RWPE1 (cell line): ENCODE results near the gene FAM78B.

Source experiments
- CTCF ChIA-PET: fragments of 350-600 bp; sonication (Branson Sonifier 250); formaldehyde crosslinking; extraction: SDS; loops from one replicate; lab custom pipeline; 2021; lab: Yijun Ruan, JAX
- POLR2A ChIA-PET: fragments of 400-600 bp; formaldehyde crosslinking; extraction: SDS; loops from one replicate; lab custom pipeline; 2020; ENCODE audit warnings: antibody characterized with exemption; ENCODE audit not compliant: low non-redundant PET; lab: Yijun Ruan, JAX
- DNase-seq: peaks from one replicate; pipeline ENCODE4 v3.0.0; 2012; ENCODE audit warnings: low spot score
- H3K27ac ChIP-seq: fragments of 450-650 bp; 2 replicates; pipeline ENCODE4 v1.5.1; 2017
- TF ChIP-seq, protein P1 (sequence below): fragments of 450-650 bp; conservative IDR thresholded peaks from 2 replicates; pipeline ENCODE4 v1.5.1; 2017; ENCODE audit warnings: low read depth, mild to moderate bottlenecking

FAM78B gene

GRCh38 chr1:166156674-166157073 is 10.1 kb downstream of the FAM78B start:
- CTCF ChIA-PET: interaction anchor here (0.5 kb wide), 1 partner anchor 1111 kb away, joined by 4 read pairs; no protein-coding TSS in a partner anchor
- no peak for DNase-seq
- TF ChIP-seq, protein P1, sequence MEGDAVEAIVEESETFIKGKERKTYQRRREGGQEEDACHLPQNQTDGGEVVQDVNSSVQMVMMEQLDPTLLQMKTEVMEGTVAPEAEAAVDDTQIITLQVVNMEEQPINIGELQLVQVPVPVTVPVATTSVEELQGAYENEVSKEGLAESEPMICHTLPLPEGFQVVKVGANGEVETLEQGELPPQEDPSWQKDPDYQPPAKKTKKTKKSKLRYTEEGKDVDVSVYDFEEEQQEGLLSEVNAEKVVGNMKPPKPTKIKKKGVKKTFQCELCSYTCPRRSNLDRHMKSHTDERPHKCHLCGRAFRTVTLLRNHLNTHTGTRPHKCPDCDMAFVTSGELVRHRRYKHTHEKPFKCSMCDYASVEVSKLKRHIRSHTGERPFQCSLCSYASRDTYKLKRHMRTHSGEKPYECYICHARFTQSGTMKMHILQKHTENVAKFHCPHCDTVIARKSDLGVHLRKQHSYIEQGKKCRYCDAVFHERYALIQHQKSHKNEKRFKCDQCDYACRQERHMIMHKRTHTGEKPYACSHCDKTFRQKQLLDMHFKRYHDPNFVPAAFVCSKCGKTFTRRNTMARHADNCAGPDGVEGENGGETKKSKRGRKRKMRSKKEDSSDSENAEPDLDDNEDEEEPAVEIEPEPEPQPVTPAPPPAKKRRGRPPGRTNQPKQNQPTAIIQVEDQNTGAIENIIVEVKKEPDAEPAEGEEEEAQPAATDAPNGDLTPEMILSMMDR: no peak
- POLR2A ChIA-PET: no interaction called here
- H3K27ac ChIP-seq: no peak overlapping the region

- ChIA-PET POLR2A (no interaction called here), CTCF (no interaction called here)
- TF ChIP-seq, protein P1: no peak
- no peak overlapping the region for H3K27ac ChIP-seq
- no peak for DNase-seq
These were observed 11.7 kb downstream of the FAM78B start for GRCh38 chr1:166155108-166155507.

DNA sequence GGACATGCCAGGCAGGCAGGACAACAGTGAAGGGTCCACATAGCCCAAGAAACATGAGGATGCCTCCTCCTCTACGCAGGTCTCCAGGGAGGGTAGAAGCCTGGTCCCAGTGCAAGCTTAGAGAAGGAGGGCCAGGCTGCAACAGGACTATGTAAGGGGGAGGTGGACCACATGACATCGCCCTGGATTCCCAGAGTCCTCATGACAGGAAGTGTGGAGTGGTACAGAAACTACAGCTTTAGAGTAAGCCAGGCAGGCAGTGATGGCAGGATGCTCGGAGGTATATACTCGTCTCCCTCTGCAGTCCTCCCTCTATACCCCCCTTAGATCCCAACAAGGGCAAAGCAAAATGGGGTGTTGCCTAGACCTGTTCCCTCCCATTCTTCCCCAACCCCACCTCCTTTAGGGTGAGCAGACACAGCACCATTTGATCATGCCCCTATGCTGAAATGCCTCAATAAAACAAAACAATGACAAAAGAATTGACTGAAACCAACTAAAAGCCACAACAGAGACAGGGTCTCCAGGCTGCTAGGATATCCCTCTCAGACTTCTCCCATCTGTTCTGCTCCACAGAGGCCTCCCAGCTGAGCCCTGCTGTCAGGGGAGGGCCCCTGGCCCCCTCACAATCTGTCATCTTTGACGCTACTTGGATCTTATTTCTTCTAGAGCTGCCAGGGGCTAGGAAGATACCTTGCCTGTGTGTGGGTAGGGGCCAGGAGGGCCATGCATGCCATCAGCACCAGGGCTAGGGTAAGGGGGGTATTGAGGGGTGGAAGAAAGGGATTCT is 13.1 kb downstream of the FAM78B start:
- TF ChIP-seq, protein P1: no peak
- POLR2A ChIA-PET: no interaction called here
- CTCF ChIA-PET: interaction anchor here (0.6 kb wide), 1 partner anchor 868 kb away, joined by 4 read pairs; no protein-coding TSS in a partner anchor
- no peak overlapping the region for H3K27ac ChIP-seq
- no peak for DNase-seq

GRCh38 chr1:166152978-166153377 is 13.8 kb downstream of the FAM78B start:
- no peak for DNase-seq
- H3K27ac ChIP-seq: no peak overlapping the region
- POLR2A ChIA-PET: no interaction called here
- CTCF ChIA-PET: interaction anchor here (0.6 kb wide), 1 partner anchor 868 kb away, joined by 4 read pairs; no protein-coding TSS in a partner anchor
- TF ChIP-seq, protein P1: no peak

- CTCF ChIA-PET: no interaction called here
These were observed 15.0 kb downstream of the FAM78B start for GRCh38 chr1:166151804-166152203.

GRCh38 chr1:166145499-166145898 is 21.3 kb downstream of the FAM78B start:
- H3K27ac ChIP-seq: no peak overlapping the region
- ChIA-PET CTCF (no interaction called here), POLR2A (no interaction called here)
- TF ChIP-seq, protein P1: no peak
- no peak for DNase-seq

More at GRCh38 chr1:166151804-166152203, 15.0 kb downstream of the FAM78B start:
- H3K27ac ChIP-seq: no peak overlapping the region
- no peak for DNase-seq
- TF ChIP-seq, protein P1: no peak
- POLR2A ChIA-PET: no interaction called here
